H1 (cell line): ENCODE results near the gene ATG9B. TPM values are rescaled to one million over a fixed set of nuclear protein-coding genes. Genes with fewer than 3 reads are reported as not detected.

Experiments
- CTCF ChIA-PET: fragments of 300-600 bp; sonication (Branson Sonifier 250); formaldehyde crosslinking; loops from one replicate; lab custom pipeline; 2021; ENCODE audit not compliant: partially characterized antibody; lab: Charles Lee
- POLR2A ChIA-PET: fragments of 300-600 bp; sonication (Branson Sonifier 250); formaldehyde crosslinking; loops from one replicate; lab custom pipeline; 2021; ENCODE audit warnings: inconsistent platforms; ENCODE audit not compliant: partially characterized antibody; lab: Charles Lee
- DNase-seq, 2 experiments: peaks; one replicate each; pipeline versions ENCODE4 v3.0.0 to v3.0.0-alpha.2; 2010 to 2022; ENCODE audit warnings: low spot score in 2 of 2, low read depth in 1 of 2, mixed read lengths in 1 of 2
- FAIRE-seq: peaks from 2 replicates; lab custom pipeline; 2011; peaks lifted over from hg19 to GRCh38; lab: Jason Lieb, UNC
- H2AFZ ChIP-seq: 2 replicates; pipeline ENCODE4 v1.8.1; 2012; ENCODE audit warnings: low read length, inconsistent platforms
- H2AK5ac ChIP-seq: 2 replicates; pipeline ENCODE4 v1.6.1; 2013; ENCODE audit warnings: low read depth, low read length
- H2BK120ac ChIP-seq: replicated peaks from 2 replicates; pipeline ENCODE3; 2013; ENCODE audit warnings: low read depth, low read length, inconsistent platforms
- H2BK12ac ChIP-seq: 2 replicates; pipeline ENCODE4 v1.6.1; 2013; ENCODE audit warnings: low read depth, low read length
- H2BK15ac ChIP-seq: 2 replicates; pipeline ENCODE4 v1.6.1; 2013; ENCODE audit warnings: low read length
- H2BK20ac ChIP-seq: 2 replicates; pipeline ENCODE4 v1.6.1; 2013; ENCODE audit warnings: low read length
- H2BK5ac ChIP-seq: 2 replicates; pipeline ENCODE4 v1.6.1; 2013; ENCODE audit warnings: low read depth, low read length
- H3K14ac ChIP-seq: 2 replicates; pipeline ENCODE4 v1.6.1; 2013; ENCODE audit warnings: inconsistent platforms; ENCODE audit not compliant: insufficient read length
- H3K18ac ChIP-seq: 2 replicates; pipeline ENCODE4 v1.6.1; 2013; ENCODE audit warnings: low read length; ENCODE audit errors: extremely low read depth
- H3K23ac ChIP-seq: 2 replicates; pipeline ENCODE4 v1.6.1; 2013; ENCODE audit warnings: inconsistent platforms; ENCODE audit not compliant: insufficient read length
- H3K23me2 ChIP-seq: 2 replicates; pipeline ENCODE4 v1.6.1; 2013; ENCODE audit warnings: low read depth, low read length
- H3K27ac ChIP-seq: 2 replicates; pipeline ENCODE4 v1.6.1; 2011; ENCODE audit warnings: low read depth, low read length, inconsistent platforms
- H3K27me3 ChIP-seq, 4 experiments: replicated peaks in 1 of 4; 1 replicate in 1 of 4; 2 replicates in 3 of 4; pipeline versions ENCODE4 v1.6.1 to v1.8.1; 2011 to 2013; ENCODE audit warnings: low read length in 3 of 4, mild to moderate bottlenecking in 3 of 4, inconsistent platforms in 2 of 4, mixed read lengths in 2 of 4, moderate library complexity in 1 of 4; ENCODE audit not compliant: control insufficient read depth in 3 of 4, insufficient read depth in 3 of 4; ENCODE audit errors: extremely low read depth in 1 of 4
- H3K36me3 ChIP-seq, 4 experiments: 2 replicates each; pipeline versions ENCODE4 v1.6.1 to v1.8.1; 2011 to 2013; ENCODE audit warnings: mild to moderate bottlenecking in 4 of 4, low read length in 3 of 4, moderate library complexity in 2 of 4, control low read depth in 1 of 4, inconsistent platforms in 1 of 4; ENCODE audit not compliant: insufficient read depth in 4 of 4, control insufficient read depth in 2 of 4
- H3K4ac ChIP-seq: replicated peaks from 2 replicates; pipeline ENCODE3; 2013; ENCODE audit warnings: low read length, low read depth, mixed read lengths, inconsistent platforms; ENCODE audit not compliant: insufficient read length
- H3K4me1 ChIP-seq, 4 experiments: replicated peaks in 1 of 4; 1 replicate in 1 of 4; 2 replicates in 3 of 4; pipeline versions ENCODE4 v1.6.1 to v1.8.1; 2011 to 2013; ENCODE audit warnings: low read length in 3 of 4, inconsistent platforms in 2 of 4, mixed read lengths in 1 of 4; ENCODE audit not compliant: insufficient read depth in 4 of 4, control insufficient read depth in 3 of 4
- H3K4me2 ChIP-seq, 2 experiments: 2 replicates each; pipeline versions ENCODE4 v1.6.1 to v1.8.1; 2011 to 2013; ENCODE audit warnings: low read depth in 2 of 2, low read length in 2 of 2, control low read depth in 1 of 2, inconsistent platforms in 1 of 2, mild to moderate bottlenecking in 1 of 2; ENCODE audit not compliant: insufficient read depth in 1 of 2
- H3K4me3 ChIP-seq, 4 experiments: fragments of 200-600, 300-600 bp in 1 of 4; sonication (generic), shearing (Covaris generic), sonication (Bioruptor Twin) in 1 of 4; 2 replicates each; pipeline versions ENCODE4 v1.5.1 to v1.8.1; 2011 to 2016; ENCODE audit warnings: low read length in 4 of 4, low read depth in 3 of 4, control low read depth in 2 of 4, inconsistent platforms in 2 of 4, mild to moderate bottlenecking in 2 of 4, mixed read lengths in 1 of 4, moderate library complexity in 1 of 4; ENCODE audit not compliant: insufficient read depth in 2 of 4; ENCODE audit errors: extremely low read depth in 1 of 4
- H3K56ac ChIP-seq: replicated peaks from 2 replicates; pipeline ENCODE3; 2013; ENCODE audit warnings: low read depth, mild to moderate bottlenecking, mixed read lengths, low read length, inconsistent platforms; ENCODE audit not compliant: insufficient read length
- H3K79me1 ChIP-seq: 2 replicates; pipeline ENCODE4 v1.6.1; 2013; ENCODE audit warnings: low read depth, low read length, control low read depth
- H3K79me2 ChIP-seq, 2 experiments: 2 replicates each; pipeline versions ENCODE4 v1.6.1 to v1.8.1; 2012 to 2013; ENCODE audit warnings: low read length in 2 of 2, mild to moderate bottlenecking in 2 of 2, inconsistent platforms in 1 of 2; ENCODE audit not compliant: insufficient read depth in 2 of 2, control insufficient read depth in 1 of 2
- H3K9ac ChIP-seq, 4 experiments: replicated peaks in 1 of 4; 1 replicate in 1 of 4; 2 replicates in 3 of 4; pipeline versions ENCODE4 v1.6.1 to v1.8.1; 2011 to 2013; ENCODE audit warnings: low read depth in 3 of 4, low read length in 3 of 4, control low read depth in 2 of 4, mild to moderate bottlenecking in 2 of 4, moderate library complexity in 2 of 4, inconsistent platforms in 1 of 4; ENCODE audit errors: extremely low read depth in 1 of 4
- H3K9me3 ChIP-seq, 2 experiments: 2 replicates each; pipeline versions ENCODE4 v1.6.1 to v1.8.1; 2012 to 2013; ENCODE audit warnings: mild to moderate bottlenecking in 2 of 2, moderate library complexity in 2 of 2, control low read depth in 1 of 2, inconsistent platforms in 1 of 2, low read depth in 1 of 2, low read length in 1 of 2, mixed read lengths in 1 of 2; ENCODE audit not compliant: insufficient read depth in 2 of 2
- H4K20me1 ChIP-seq, 2 experiments: replicated peaks in 1 of 2; 2 replicates each; pipeline versions ENCODE3 to v1.8.1; 2011 to 2013; ENCODE audit warnings: inconsistent platforms in 2 of 2, low read length in 2 of 2, mild to moderate bottlenecking in 1 of 2; ENCODE audit not compliant: insufficient read depth in 2 of 2, control insufficient read depth in 1 of 2
- H4K5ac ChIP-seq: 2 replicates; pipeline ENCODE4 v1.6.1; 2013; ENCODE audit warnings: low read length, low read depth, mixed read lengths, inconsistent platforms; ENCODE audit not compliant: insufficient read length
- H4K8ac ChIP-seq: 2 replicates; pipeline ENCODE4 v1.8.0; 2013; ENCODE audit warnings: mild to moderate bottlenecking, moderate library complexity, low read length, inconsistent platforms; ENCODE audit not compliant: insufficient read depth; ENCODE audit errors: extremely low read depth
- H4K91ac ChIP-seq: replicated peaks from 2 replicates; pipeline ENCODE3; 2013; ENCODE audit warnings: low read length, mixed read lengths, inconsistent platforms; ENCODE audit not compliant: insufficient read length
- CBX8 ChIP-seq: fragments of 300-800, 300-1000 bp; sonication (generic); IDR thresholded peaks from 2 replicates; pipeline ENCODE4 v1.7.1; 2016; ENCODE audit warnings: low read depth, low read length, borderline replicate concordance
- CREB1 ChIP-seq: IDR thresholded peaks from 2 replicates; pipeline ENCODE4 v1.6.1; 2012; ENCODE audit warnings: inconsistent platforms
- CTBP2 ChIP-seq: IDR thresholded peaks from 2 replicates; pipeline ENCODE4 v1.7.0; 2011; ENCODE audit warnings: borderline replicate concordance, mild to moderate bottlenecking, moderate library complexity, mixed read lengths, low read length; ENCODE audit not compliant: insufficient read depth, insufficient read length
- JUN ChIP-seq: IDR thresholded peaks from 2 replicates; pipeline ENCODE4 v1.6.1; 2011; ENCODE audit warnings: low read depth, mild to moderate bottlenecking, improper control_type of control experiment, low read length
- JUND ChIP-seq: IDR thresholded peaks from 2 replicates; pipeline ENCODE4 v1.6.1; 2011; ENCODE audit warnings: mild to moderate bottlenecking, improper control_type of control experiment, low read length
- NANOG ChIP-seq: IDR thresholded peaks from 2 replicates; pipeline ENCODE4 v1.6.1; 2011; ENCODE audit warnings: low read length, low read depth, mild to moderate bottlenecking, inconsistent platforms; ENCODE audit not compliant: insufficient read depth, poor library complexity, severe bottlenecking
- RBBP5 ChIP-seq: IDR thresholded peaks from 2 replicates; pipeline ENCODE4 v1.7.1; 2012; ENCODE audit warnings: low read depth, mild to moderate bottlenecking, inconsistent platforms, low read length, moderate library complexity, borderline replicate concordance
- SAP30 ChIP-seq: fragments of 300-600 bp; sonication (generic); IDR thresholded peaks from 2 replicates; pipeline ENCODE4 v1.7.1; 2012; ENCODE audit warnings: low read length, moderate library complexity, mild to moderate bottlenecking, inconsistent platforms; ENCODE audit not compliant: insufficient read depth, insufficient replicate concordance
- SIX5 ChIP-seq: IDR thresholded peaks from 2 replicates; pipeline ENCODE4 v1.6.1; 2011; ENCODE audit warnings: mild to moderate bottlenecking, low read depth, low read length
- SP4 ChIP-seq: IDR thresholded peaks from 2 replicates; pipeline ENCODE4 v1.6.1; 2012; ENCODE audit warnings: low read length, inconsistent platforms
- TAF7 ChIP-seq: optimal IDR thresholded peaks from 2 replicates; pipeline ENCODE3; 2011; ENCODE audit warnings: low read depth, mild to moderate bottlenecking, inconsistent platforms, low read length, moderate library complexity, borderline replicate concordance
- ZNF274 ChIP-seq: IDR thresholded peaks from 2 replicates; pipeline ENCODE4 v1.7.0; 2012; ENCODE audit warnings: low read length, borderline replicate concordance; ENCODE audit errors: extremely low read depth
- WGBS, 2 experiments: shearing (Covaris generic) in 1 of 2; methylation state at CpG; one replicate each; pipeline versions ENCODE4 v1.1.6 to v1.1.7; 2013 to 2015; ENCODE audit warnings: low lambda C conversion rate in 2 of 2, mixed read lengths in 2 of 2, inconsistent platforms in 1 of 2, low coverage in 1 of 2, missing lambda C conversion rate in 1 of 2; ENCODE audit not compliant: insufficient replicate concordance in 2 of 2, insufficient coverage in 1 of 2, insufficient read length in 1 of 2; ENCODE audit errors: extremely low coverage in 1 of 2, missing lambda C conversion rate in 1 of 2; 5-methylcytosine and 5-hydroxymethylcytosine counted together
- polyA plus RNA-seq, 7 experiments: library from polyadenylated mRNA; depleted of rRNA in 3 of 7; stranded (reverse) in 5 of 7; unstranded in 2 of 7; fragments of >200 nt in 5 of 7; fragments of 200-250 nt in 2 of 7; gene quantifications; 1 replicate in 5 of 7; 2 replicates in 1 of 7; 4 replicates in 1 of 7; pipeline versions ENCODE4 v1.2.1 to v1.2.3, GENCODE V29; 2011 to 2013; ENCODE audit warnings: missing spikeins in 2 of 7, mixed read lengths in 2 of 7
- total RNA-seq: library from RNA; stranded (reverse); fragmentation: NEBNext Ultra II Directional; extraction: Animal tissue kit (Norgen Biotek cat#: 25700); gene quantifications from 2 replicates; pipeline ENCODE4 v1.2.1, GENCODE V29; 2021

ATG9B gene
- total and polyA plus RNA-seq, 2 of the 8 experiments (the other 6 are each of a cell fraction or from before 2014, with no cell fraction given), result 1.4 to 2.3 TPM

DNA sequence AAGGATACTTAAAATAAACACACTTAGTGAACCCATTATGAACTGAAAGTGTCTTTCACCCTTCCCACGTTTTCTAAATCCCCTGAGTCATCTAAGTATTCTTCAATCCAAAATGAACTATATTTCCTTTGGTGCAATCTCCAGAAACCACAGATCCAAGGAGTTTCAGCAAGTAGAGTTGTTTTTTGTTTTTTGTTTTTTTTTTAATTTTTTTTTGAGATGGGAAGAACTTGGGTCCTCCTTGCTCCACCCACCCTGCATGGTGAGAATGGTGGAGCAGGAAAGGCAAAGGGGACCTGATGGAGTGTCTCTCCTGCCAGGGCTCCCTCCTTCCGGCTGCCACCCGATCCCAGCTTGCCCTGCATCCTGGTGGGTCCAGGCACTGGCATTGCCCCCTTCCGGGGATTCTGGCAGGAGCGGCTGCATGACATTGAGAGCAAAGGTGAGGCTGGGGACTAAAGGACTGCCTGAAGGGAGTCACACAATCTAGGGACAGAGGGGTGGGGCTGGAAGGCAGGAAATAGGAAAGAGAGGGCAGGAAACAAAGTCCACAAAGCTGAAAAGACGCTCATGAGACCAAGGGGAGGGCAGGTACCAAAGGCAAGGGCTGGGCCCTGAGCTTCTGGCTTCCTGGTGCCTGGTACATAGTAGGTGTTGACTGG lies 12.1 kb downstream of the ATG9B start:
- H3K27me3 ChIP-seq, result peaks cover 0 to 8% (median 5%) of the 10 kb centered on the region in 4 experiments; a peak in 6 of 7 replicates
- no peaks in the 10 kb centered on the region for H3K79me2 ChIP-seq
- WGBS, 2 experiments, result 86% methylated on average over 6 of the region's 6 CpGs; no CpG with 5 or more reads in 1 of the 2 experiments
- H2BK15ac ChIP-seq, result no peak overlapping the region; the same call in 1 of the 2 replicates
- H3K4me2 ChIP-seq, result no peak overlapping the region; a peak in 1 of 4 replicates
- no peak overlapping the region for H3K23ac ChIP-seq
- no peak overlapping the region for H4K91ac ChIP-seq
- H3K9me3 ChIP-seq, result no peaks in the 10 kb centered on the region
- H3K27ac ChIP-seq, result no peak overlapping the region
- no peak overlapping the region for H4K5ac ChIP-seq
- H2BK12ac ChIP-seq, result no peak overlapping the region
- H4K8ac ChIP-seq, result no peak overlapping the region
- no peaks in the 10 kb centered on the region for H3K36me3 ChIP-seq
- H3K14ac ChIP-seq, result no peak overlapping the region
- H3K56ac ChIP-seq, result no peak overlapping the region
- H2AK5ac ChIP-seq, result no peak overlapping the region
- H2BK120ac ChIP-seq, result no peak overlapping the region
- H3K79me1 ChIP-seq, result no peaks in the 10 kb centered on the region; the same call in 1 of the 2 replicates
- peaks cover 0 to 31% (median 24%) of the 10 kb centered on the region in 4 experiments; a peak in 6 of 7 replicates for H3K4me1 ChIP-seq
- H3K9ac ChIP-seq, result no peak overlapping the region
- DNase-seq (no peak), FAIRE-seq (no peak)
- ChIA-PET CTCF (interaction anchor here (0.8 to 11.5 kb wide), 31 partner anchors 9 to 623 kb away, joined by 3 to 142 read pairs (median 5); partner anchors contain the start of genes ABCB8, ATG9B and NOS3), POLR2A (interaction anchor here (0.6 to 2.5 kb wide), 5 partner anchors 9 to 65 kb away, joined by 3 to 9 read pairs (median 5); no protein-coding TSS in a partner anchor)
- no peak overlapping the region for H3K4me3 ChIP-seq
- H2BK5ac ChIP-seq, result no peak overlapping the region
- no peak overlapping the region for H3K18ac ChIP-seq
- H4K20me1 ChIP-seq, result no peaks in the 10 kb centered on the region
- no peak overlapping the region for H2BK20ac ChIP-seq
- H2AFZ ChIP-seq, result no peak overlapping the region
- no peaks in the 10 kb centered on the region; the same call in 1 of the 2 replicates for H3K23me2 ChIP-seq
- no peak overlapping the region for H3K4ac ChIP-seq
- TF ChIP-seq SP4 (no peak), ZNF274 (no peak), NANOG (no peak), JUND (no peak), CREB1 (no peak), SAP30 (no peak), JUN (no peak), RBBP5 (no peak), CBX8 (no peak), TAF7 (no peak), CTBP2 (no peak), SIX5 (no peak)
